HG03432 (cell line): ENCODE data around the gene CDKN3.
"Not testable (repeated sequence)": the region's sequence is repeated elsewhere in the genome, so short reads cannot be mapped to it uniquely, and the experiment has no call there.

ENCODE experiments used
- ATAC-seq: cut with Tn5 transposase; IDR thresholded peaks from one replicate; pipeline ENCODE4 v1.9.1; 2021; ENCODE audit warnings: mild to moderate bottlenecking, moderate library complexity; ENCODE audit not compliant: unreplicated experiment

CDKN3 gene

DNA sequence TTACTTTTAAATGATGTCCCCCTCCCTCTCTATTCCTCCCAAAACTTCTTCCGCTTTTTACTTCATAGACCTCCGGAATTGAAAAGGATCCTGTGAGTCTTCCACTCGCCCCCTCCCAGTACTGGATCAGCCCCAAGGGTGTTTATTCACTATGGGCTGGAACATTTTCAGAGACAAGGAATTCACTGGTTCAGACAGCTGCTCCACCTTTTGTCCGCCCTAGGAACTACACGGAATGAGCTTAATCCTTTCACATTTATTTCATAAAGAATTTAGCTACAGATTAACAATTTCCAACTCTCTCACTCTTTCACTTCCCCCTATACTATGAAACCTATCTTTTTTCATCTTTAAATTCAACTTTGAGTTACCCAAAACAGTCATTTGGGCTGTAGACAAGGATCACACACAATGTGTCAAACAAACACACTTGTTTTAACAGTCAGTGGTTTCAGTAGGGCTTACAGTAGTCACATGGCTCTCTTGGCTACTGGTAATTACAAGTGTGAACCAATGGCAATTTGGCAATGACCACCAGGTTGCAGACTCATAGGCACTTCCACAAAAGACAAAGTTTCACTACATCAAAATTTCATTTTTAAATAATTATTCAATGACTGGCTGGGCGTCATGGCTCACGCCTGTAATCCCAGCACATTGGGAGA lies 23.8 kb downstream of the CDKN3 start:
- ATAC-seq: no peak

DNA sequence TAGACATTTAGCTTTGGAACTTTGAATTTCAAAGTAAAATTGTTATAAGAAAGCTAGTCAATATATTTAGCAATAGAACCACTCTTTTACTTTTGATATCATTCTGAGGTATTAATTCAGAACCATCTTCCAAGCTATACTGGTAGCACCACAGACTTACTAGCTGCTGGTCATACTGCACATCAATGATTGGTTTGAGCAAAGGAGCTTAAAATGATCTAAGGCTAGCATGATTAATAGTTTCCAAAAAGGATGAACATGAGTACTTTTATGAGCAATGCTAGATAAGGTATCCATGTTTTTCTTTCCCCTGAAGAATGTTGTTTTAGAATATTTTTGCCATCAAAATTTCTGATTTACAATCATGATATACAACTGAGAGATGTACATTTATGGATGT lies 27.2 kb downstream of the CDKN3 start:
- ATAC-seq: no peak

DNA sequence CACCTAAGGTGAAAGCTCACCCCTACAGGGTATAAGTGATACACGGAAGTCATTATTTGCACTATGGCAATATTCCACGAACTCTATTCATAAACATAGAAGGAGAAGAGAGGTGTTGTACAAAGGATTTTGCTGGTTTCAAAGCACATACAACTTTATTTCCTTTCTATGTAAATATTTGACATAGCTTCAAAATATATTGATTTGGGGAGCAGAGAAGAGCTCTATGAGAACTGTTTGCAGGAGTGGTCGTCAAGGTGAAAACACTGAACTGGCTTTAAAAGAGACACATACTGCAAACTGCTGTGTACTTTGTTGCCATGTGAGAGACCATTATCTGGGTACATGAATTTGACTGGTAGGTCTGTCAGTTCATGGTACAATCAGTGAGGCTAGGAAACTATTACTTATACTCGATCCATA lies 27.7 kb downstream of the CDKN3 start:
- ATAC-seq: no peak

DNA sequence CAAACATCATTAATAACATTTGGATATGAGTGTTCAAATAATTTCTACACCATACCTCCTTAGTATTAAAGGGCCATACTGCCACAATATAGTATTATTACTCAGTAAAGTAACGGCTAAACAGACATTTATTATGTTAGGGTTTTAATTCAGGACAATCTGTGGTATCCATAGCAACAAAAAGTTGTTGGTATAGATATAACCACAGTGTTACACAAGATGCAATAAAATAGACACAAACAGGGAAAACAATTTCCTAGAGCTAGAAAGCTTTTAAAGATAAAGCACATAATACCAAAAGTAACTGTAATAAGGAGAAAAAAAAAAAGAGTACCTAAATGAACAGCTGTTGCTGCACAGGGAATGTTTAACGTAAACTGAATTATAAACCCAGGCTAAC lies 28.3 kb downstream of the CDKN3 start:
- ATAC-seq: no peak

- ATAC-seq: no peak
These were observed 28.9 kb downstream of the CDKN3 start for GRCh38 chr14:54425537-54426274.

DNA sequence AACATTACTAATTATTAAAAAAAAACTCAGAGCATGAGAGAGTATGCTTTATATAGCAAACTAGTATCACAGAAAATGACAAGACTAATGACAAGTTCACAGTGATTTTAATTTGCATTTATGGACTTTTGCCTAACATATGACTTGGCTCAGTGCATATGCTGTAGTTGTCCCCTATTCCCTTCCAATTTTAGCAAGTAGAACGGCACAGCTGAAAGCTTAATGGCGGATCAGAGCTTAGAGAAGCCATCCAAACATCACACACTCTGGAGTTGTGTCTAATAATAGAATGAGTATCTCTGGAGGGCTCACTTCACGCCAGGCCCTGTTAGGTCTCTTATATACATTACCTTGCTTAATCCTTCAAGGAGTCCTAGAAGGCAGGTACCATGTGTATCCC lies 31.1 kb downstream of the CDKN3 start:
- no peak for ATAC-seq

- no peak for ATAC-seq
These were observed 31.7 kb downstream of the CDKN3 start for GRCh38 chr14:54428527-54428926.

DNA sequence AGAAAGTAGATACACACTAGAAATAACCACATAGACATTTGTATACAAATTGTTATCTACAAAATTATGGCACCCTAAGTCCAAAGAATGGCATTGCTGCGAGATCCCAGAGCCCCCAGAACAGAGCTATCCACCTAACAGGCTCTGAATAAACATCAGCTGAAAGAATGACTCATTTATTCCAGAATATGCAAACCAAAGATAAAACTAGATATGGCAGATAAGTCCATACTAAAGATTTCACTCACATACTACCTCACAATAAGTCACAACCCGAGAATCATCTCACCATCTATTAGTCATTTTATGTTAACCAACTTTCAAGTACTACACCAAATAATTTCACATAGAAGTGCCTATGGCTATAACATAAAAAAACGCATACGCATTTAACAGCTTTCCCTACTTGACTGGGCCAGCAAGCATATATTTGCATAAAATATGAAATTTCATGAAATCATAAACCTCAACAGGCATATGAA lies 38.7 kb downstream of the CDKN3 start:
- ATAC-seq: peak; percentile 52

GRCh38 chr14:54437954-54438353 lies 41.1 kb downstream of the CDKN3 start:
- ATAC-seq: not testable (repeated sequence)

DNA sequence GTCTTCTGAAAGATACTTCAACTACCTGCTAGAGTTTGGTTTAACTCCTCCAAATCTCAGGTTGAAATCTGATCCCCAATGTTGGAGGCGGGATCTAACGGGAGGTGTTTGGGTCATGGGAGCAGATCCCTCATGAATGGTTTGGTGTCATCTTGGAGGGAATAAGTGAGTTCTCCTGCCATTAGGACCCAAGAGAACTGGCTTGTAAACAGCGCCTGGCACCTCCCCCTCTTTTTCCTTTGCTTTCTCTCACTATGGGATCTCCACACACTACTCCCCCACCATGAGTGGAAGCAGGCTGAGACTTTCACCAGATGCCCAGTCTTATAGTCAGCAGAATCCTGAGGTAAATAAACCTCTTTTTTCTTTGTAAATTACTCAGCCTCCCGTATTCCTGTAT lies 41.9 kb downstream of the CDKN3 start:
- no peak for ATAC-seq

DNA sequence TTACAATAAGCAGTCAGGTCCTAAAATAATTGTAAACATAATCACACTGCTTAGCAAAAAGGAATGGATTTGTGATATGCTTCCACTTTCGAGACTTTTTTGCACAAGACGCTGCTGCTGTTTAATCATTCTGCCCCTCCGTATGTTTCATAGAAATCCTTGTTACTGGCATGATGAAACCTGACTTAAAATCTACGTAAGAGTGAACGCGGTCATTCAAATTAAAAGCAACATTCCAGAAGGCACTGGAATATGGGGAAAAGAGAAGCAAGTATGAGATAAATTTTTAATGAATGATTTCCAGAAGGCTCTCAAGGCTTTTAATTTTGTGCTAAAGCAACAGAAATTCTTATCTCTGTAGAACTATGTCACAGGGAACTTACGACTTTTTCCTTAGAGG lies 43.2 kb downstream of the CDKN3 start:
- ATAC-seq: no peak

GRCh38 chr14:54440476-54440872 lies 43.7 kb downstream of the CDKN3 start:
- ATAC-seq: no peak

DNA sequence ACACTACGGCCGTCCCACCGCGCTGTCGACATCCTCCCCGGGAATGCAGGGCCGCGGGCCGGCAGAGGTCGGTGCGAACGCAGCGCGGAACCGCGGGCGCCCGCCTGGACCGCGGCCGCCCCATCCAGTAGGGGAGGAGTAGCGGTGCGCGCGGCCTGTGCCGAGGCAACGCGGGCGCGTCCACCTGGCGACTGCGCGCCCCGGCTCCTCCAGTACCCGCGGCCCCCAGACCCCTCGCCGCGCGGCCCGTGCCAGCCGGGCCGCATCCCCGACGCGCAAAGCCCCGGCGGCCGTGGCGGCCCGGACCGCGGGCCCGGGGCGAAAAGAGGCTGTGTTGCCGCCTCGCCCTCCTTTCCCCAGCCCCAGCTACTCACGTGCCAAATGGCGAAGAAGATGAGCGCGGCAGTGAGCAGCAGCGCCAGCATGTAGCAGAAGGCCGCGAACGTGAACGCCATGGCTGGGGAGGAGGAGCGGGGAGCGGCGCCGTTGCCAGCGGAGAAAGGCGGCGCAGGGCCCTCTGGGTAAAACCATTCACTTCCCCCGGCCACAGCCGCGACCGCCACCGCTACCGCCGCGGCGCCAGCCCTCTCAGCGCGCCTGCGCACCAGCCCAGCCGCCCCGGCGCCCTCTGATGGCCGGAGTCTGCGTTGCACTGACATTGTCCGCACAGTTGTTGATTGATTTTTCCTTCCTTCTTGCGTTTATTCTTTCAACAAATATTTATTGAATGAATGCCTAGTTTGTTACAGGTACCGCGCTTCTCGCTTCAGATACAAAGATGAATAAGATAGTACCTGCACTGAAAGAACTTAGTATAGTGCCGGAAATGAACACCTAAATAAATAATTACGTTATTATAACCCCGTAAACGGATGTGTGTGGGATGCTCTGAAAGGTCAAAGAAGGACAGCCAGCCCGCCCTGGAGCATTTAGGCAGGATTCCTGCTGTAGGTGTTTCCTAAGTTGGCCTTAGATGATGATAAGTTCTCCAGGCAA lies 44.4 kb downstream of the CDKN3 start, which contains the start of gene CNIH1:
Gene CNIH1, minus strand, starts transcription at position 502 of the 996 bp plus-strand sequence. Its CDS starts 47 bp downstream, at position 455.
- ATAC-seq: peak; percentile 97

DNA sequence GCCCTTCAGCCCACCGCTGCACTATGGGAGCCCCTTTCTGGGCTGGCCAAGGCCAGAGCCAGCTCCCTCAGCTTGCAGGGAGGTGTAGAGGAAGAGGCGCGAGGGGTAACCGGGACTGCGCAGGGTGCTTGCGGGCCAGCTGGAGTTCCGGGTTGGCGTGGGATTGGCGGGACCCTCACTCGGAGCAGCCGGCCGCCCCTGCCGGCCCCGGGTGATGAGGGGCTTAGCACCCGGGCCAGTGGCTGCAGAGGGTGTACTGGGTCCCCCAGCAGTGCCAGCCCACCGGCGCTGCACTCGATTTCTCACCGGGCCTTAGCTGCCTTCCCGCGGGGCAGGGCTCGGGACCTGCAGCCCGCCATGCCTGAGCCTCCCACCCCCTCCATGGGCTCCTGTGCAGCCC lies 46.2 kb downstream of the CDKN3 start:
- ATAC-seq: not testable (repeated sequence)

DNA sequence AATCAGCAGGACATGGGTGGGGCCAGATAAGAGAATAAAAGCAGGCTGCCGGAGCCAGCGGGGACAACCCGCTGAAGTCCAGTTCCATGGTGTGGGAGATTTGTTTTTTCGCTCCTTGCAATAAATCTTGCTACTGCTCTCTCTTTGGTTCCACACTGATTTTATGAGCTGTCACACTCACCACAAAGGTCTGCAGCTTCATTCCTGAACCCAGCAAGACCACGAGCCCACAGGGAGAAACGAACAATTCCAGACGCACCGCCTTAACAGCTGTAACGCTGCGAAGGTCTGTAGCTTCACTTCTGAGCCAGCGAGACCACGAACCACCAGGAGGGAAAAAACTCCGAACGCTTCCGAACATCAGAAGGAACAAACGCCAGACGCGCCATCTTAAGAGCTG lies 47.2 kb downstream of the CDKN3 start:
- ATAC-seq: no peak

GRCh38 chr14:54444681-54445080 lies 47.9 kb downstream of the CDKN3 start:
- no peak for ATAC-seq

DNA sequence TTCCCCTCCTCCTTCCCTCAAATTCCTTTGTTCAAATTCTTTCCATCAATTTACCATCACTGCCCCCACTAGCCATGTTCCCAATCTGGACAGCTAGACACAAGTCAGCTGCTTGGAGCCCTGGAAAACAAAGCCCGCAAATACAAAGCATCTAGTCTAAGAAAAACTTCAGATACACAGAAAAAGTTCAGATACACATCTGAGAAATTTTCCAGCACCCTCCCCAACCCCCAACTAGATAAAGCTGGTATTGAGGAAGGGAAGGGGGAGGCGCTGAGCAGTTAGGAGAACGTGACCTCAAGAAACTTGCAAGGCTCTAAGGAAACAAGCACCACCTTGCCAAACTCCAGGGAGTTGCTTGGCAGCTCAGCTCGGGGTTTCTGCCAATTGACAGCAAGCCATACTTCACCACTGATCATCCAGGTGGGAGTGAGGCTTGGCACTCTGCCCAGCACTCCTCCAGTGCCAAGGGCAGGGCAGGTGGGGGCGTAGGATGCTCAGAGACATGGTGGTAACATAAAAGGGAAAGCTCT lies 49.4 kb downstream of the CDKN3 start:
- no peak for ATAC-seq

GRCh38 chr14:54447231-54447692 lies 50.5 kb downstream of the CDKN3 start:
- ATAC-seq: no peak

GRCh38 chr14:54450535-54450934 lies 53.7 kb downstream of the CDKN3 start:
- peak; percentile 70 for ATAC-seq

- no peak for ATAC-seq
These were observed 54.4 kb downstream of the CDKN3 start for GRCh38 chr14:54451121-54451601.

DNA sequence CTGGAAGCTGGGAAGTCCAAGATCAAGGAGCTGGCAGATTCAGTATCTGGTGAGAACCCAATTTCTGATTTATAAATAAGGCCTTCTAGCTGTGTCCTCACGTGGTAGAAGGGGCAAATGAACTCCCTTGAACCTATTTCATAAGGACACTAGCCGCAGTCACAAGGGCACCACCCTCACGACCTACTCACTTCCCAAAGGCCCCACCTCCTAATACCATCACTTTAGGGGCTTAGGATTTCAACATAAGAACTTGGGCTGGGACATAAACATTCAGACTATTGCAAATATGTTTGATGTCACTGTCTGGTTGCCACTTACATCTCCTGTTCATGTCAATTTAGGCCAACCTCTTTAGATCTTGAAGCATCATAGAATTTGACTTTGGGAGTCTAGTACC lies 55.2 kb downstream of the CDKN3 start:
- ATAC-seq: no peak
